GM11168 (cell line): ENCODE data around the gene PDP2.

Source experiments
- in situ Hi-C: fragments of 300-500 bp; cut with MboI; formaldehyde crosslinking; loops from one replicate; pipeline ENCODE4 v1.12.0; 2022; ENCODE audit warnings: low sequenced_read_pairs; ENCODE audit not compliant: unreplicated experiment

PDP2 gene

DNA sequence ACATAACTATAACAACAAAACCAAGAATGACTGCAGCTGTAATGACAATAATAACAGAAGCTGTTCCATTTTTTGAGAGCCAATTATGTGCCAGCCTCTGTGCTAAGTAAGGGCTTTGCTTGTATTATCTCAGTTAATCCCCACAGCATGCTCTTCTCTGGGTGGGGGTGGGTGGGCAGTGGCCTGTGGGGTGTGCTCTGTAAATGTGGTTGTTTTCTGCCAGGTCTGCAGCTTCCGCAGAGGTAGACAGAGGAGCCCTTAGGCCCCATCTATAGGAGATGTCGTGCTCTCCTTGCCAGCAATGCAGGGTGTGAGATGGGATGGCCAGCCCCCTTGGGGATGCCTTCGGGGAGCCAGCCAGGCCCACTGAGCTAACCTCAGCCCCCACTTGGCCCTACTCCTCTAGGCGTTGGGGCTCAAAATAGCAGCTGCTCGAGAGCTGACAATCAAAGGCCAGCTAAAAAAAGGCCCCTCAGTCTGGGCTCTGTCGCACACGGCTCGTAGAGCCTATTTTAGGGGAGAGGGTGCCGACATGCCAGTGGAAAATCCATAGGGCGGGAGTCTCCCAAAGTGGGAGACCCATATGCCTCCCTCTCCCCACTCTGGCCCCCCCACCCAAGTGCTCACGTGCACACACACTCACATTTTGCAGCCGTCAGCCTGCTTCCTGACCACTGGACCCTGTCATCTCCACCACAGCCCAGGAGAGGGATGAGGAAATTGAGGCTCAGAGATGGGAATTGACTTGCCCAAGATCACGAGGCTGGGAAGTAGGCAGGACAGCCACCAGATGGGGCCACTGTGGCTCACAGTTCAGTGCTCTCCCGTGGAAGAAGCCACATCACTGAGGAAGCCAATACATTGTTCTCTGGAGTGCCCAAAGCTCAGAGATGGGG is 22.6 kb downstream of the PDP2 start:
- in situ Hi-C loops: no loop called here

DNA sequence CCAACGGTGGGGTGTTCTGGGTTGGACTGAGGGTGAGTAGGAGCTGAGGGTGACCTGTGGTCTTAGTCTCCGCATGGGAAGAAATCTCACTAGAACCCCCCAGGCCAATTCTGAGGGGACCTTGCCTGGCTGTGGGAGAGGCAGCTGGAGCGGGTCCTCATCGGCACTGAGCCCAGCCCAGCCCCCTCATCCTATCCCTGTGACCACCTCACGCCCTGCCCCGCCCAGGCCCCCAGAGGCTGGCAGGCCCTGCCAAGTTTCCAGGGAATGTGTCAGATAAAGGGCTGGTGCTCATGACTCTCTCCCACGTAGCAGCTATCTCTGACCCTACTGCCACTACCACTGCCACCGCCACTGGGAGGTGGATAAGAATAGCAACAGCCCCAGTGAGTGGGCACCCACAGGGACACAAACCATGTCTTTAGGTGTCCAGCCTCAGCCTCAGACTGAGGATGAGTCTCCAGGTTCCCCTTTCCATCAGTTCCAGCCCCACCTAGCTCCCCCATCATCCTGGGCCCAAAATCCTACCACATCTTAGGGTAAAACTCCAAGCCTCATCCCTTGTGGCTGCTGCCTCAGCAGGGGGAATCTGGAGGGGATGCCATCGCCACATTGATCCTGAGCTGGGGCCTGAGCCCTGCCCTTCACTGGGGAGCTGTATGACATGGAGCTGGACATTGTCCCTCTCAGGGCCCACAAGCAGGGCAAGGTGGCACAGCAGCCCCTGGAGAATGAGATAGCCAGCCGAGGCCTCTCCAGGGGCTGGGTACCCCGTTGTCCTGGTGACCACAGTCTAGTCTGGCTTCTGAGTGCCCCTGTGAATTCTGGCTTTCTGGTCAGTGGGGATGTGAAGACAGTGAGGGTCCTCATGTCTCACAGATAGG is 23.5 kb downstream of the PDP2 start:
- in situ Hi-C loops: no loop called here

DNA sequence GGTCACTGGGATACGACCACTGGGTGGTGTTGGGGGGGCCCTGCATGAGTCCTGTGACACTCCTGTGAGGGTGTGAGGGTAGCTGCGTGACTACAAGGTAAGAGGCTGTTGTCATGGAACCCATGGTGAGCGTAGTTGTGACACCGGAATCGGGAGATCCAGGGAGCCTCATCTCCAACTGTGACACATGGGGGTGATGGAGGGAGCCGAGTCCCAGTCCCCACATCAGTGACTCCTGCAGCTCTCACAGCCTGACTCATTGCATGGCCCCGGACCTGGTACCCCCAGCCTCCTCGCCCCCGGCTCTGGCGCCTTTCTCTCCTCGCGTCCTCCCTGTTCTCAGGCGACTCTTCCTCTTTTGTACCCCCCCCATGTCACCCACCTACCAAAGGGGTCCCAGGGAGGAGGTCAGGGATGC is 24.1 kb downstream of the PDP2 start:
- in situ Hi-C loops: no loop called here

DNA sequence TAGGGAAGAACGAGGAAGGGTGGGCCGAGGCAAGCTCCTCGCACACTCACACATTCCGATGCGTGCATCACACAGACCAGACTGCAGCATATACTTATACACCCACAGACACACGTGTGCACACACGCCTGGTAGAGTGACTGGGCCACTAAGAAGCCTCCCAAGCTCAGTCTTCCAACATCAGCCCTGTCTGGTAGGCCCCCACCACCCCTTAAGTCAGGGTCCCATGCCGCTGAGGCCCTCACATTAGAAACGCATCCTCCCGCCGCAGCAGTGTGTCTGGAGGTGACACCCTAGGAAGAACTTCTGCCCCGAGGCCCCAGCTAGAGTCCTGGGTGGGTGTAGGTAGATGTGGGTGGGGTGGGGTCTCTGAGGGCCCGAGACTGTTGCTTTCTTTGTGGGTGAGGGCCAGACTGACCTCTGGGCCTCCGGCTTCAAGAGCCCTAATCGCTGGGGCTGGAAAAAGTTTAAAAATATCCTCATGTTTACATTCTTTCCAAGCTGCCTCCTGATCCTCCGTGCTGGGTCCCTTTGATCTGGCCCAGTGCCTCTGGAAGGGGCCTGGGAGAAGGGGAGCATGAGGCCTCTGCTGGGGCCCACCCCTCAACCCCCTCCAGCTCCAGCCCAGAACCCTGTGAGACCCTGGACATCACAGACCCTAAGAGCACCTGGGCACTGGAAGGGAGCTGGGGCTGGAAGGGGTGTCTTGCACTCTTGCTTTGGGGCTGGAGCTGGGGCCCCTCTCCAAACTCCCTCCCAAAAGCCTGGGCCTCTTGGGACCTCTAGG is 24.7 kb downstream of the PDP2 start:
- in situ Hi-C loops: no loop called here

DNA sequence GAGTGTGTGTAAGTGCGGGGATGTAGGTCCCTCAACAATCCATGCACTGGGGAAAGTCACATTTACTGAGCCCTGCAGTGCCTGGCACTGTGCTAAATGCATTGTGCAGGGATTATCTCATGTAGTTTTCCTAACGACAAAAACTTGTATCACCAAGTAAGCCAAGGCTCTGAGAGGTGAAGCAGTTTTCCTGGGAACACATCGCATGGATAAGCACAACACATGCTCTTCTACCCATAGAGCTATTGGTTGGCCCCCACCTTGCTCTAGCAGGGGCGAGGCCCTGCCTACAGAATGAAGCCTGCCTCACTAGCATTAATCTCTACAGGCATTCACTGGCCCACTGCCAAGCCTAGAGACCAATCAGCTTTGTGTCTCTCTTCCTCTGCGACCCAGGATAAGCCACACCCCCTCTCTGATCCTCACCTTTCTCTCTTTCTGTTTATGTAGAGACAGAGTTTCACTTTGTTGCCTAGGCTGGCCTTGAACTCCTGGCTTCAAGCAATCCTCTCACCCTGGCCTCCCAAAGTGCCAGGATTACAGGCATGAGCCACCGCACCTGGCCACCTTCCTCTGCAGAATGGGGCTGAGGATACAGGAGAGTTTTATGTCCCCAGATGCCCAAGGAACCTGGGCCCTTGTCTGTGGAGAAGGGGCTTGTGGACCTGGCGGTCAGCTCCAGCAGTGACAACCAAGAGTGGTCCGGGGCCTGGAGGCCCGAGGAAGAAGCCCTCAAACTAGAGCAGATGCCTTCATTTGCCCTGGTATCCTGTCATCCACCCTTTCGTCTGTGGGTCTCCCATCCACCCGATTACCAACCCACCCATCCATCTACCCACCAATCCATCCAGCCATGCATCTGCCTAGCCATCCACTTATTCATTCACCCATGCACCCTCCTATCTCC is 25.6 kb downstream of the PDP2 start:
- in situ Hi-C loops: no loop called here

DNA sequence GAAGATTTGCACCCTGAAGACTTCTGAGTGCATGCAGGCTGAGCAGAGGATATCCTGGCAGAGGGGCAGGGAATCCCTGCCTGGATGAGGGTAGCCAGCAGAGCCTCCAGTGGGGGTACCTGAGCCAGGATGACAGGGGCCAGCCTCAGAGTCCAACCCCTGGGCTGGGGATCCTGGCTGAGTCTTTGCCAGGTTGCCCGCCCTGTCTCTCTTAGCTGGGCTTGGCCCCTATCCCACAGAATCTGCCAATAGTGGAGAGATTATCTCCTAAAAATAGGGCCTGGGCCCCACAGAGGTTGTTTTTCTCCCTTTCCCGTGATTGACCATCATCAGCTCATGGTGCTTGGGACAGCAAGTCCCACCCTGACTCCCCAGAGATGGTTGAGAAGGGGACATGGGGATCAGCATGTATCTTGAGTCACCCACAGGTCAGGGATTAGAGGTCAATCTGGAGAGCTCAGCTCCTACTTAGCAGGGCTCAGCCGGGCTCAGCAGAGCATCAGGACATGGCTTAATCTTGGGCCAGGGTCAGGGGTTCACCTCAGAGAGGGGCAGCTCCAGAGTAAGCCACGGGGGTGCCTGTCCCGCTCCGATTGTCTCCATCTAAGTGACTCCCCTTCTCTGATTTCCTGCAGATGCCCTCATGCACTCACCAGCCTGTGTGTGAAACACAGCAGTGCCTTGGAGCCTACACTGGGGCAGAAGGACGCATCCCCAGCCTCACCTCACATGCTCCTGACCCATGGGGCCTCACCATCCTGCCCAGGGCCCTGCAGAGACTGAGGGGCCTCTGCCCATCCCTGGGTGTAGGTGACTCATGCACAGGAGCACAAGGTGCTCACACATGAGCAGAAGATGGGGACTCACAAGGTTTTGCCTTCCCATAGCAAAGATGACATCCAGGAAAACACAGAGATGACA is 26.9 kb downstream of the PDP2 start:
- in situ Hi-C loops: no loop called here

DNA sequence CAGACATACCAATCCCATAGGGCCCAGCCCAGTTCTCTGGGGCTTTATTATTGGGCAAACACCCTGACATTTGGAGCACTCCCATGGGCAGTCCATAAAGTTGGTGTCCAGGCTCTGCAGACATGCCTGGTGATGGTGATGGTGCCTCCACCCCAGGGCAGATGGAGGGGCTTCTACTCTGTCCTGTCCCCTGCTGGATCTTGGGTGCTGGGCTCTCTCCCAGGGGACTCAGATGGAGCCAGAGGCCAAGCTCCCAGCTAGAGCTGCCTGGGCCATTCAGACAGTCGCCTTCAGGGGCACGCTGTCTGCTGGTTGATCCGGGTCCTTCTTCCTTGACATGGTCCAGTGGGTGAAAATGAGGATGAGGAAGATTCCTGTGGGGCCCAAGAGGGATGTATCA is 27.8 kb downstream of the PDP2 start:
- in situ Hi-C loops: no loop called here

DNA sequence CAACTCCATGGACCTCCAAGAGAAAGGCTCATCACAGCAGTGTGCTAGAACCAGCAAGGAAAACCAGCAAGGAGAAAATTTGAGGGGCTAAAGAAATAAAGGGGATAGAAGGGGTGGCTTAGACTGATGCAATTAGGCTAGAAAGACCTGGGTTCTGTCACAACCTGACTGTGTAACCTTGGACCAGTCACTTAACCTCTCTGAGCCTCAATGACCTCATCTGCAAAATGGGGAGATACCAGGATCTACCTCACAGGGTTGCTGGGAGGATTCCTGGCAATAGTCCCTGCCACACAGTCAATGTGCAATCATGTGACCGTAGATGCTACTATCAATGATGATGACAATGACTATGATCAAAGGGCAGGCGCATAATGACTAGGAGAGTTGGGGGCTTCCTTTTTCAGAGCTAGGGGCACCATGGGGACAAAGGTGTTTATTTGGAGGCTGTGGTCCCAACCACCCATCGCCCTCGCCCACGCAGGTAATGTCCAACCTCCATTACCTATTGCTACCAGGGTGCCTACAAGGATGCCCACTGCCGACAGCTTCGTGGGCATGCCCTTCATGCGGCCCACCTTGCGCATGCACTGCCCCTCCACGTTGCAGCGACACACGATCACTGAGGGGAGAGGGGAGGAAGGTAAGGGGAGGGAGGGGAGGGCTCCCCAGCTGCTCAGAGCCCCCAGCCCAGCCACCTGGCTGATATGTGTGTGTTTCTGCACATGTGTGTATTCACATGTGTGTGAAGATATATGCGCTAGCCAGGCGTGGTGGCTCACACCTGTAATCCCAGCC is 28.6 kb downstream of the PDP2 start:
- in situ Hi-C loops: no loop called here

DNA sequence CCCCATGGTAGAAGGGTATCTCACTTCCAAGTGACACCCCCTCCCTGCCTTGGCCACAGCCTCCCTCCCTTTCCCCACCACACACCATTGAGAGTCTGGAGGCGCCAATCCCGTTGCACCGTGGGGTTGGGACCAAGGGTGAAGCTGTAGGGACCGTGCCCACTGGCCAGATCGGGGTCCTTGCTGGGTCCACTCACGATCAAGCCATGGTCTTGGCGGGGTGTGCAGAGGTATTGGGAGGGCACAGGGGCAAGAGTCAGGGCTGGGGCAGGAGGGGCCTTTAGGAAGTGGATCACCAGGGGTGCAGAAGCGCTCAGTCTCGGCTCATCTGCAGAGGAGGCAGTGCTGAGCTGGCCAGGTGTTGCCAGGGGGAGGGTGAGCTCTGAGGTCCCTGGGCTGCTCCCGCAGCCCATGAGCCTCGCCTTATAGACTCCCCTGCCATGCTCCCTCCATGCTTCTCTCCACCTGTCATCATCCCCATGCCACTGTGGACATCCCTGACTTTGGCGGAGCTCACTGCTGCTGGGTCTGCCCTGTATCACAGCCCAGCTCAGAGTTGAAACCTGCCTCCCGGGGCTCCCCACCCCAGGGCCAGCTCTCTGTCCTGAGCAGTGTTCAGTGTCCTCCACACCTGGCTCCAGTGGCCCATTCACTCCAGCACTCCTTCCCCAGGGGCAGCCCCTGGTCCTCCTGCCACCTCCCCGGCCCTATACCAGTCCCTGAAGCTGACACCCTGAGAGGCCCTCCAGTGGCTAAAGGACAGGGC is 30.0 kb downstream of the PDP2 start:
- in situ Hi-C loops: no loop called here

DNA sequence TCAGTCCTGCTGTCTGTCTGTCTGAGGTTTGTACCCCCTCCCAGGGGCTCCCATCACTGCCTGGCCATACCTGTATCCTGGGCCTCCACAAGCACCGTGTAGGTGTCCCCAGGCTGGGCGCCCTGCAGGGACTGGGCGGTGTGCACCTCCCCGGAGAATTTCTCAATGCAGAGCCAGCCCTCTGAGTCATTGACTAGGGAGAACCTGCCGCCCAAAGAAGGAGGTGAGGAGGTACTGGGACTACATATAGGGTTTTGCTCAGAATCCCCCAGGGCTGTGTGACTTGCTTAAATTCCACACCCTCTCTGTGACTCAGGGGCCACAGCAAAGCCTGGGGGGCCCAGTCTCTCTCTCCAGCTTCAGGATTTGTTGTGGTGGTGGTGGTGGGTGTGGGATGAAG is 30.8 kb downstream of the PDP2 start:
- in situ Hi-C loops: no loop called here

DNA sequence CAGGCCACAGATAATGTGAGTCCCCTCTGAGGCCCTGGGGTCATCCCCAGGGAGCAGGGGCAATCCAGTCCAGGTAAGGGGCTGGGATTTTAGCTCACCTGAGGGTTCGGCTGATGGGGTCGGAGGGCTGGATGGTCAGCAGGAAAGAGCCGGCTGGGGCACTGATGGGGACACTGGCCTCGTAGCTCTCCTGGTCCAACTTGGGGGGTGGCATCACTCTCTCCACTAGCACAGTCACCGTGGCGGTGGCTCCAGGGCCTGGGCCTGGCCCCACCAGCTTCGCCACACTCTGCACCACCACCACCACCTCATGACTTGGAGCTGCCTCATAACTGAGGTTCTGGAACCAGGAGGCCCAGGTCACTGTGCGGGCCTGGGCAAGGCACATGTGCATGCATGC is 31.5 kb downstream of the PDP2 start:
- in situ Hi-C loops: no loop called here

DNA sequence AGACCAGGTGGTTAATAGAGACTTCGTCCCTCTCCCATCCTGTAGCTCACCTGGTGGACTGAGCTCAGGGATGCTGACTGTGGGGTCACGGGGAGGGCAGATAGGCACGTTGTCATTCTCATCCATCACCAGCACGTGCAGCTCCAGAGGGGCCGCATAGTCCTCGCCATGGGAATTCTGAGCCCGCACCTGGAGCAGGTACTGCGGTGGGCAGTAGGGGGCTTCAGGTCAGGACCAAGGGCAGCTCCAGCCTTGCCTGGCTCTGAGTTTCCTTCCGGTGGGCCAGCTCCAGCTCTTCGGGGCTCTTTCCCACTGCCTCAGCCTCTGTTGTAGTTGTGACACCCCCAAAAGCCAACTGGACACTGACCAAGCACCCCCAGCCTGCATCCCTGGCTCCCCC is 32.8 kb downstream of the PDP2 start:
- in situ Hi-C loops: no loop called here

DNA sequence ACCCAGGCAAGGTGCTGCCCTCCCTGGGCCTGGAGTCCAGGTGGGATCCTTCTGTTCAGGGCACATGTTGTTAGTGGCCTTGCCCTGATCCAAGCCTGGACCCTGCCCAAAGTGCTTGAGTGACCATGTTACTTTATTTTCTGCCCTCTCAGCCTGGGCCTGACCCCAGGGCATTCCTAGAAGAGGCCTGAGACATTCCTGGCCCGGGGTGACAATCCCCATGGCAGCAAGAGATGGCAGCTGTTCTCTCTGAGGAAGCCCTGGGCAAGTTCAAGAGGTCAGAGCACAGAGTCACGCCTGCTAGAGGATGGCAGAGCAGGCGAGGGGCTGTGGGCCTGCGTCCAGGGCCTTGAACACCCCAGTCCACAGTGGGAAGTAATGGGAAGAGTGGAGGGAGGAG is 33.4 kb downstream of the PDP2 start:
- in situ Hi-C loops: no loop called here

DNA sequence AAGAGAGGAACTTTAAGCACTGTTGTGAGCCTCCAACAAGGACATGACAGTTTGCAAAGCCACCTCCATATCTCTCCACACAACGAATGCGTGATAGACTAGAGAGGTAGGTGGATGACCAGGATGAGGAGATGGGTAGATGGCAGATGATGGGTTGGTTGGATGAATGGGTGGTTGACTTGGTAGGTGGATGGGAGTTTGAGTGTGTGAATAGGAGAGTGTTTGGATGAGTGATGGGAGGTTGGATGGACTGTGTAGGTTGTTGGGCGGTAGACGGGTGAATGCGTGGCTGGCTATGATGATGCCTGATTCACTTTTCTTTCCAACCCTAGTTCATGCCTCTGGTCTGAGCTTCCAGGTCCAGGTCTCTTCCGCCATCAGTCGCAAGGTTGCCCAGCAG is 34.2 kb downstream of the PDP2 start:
- in situ Hi-C loops: no loop called here

DNA sequence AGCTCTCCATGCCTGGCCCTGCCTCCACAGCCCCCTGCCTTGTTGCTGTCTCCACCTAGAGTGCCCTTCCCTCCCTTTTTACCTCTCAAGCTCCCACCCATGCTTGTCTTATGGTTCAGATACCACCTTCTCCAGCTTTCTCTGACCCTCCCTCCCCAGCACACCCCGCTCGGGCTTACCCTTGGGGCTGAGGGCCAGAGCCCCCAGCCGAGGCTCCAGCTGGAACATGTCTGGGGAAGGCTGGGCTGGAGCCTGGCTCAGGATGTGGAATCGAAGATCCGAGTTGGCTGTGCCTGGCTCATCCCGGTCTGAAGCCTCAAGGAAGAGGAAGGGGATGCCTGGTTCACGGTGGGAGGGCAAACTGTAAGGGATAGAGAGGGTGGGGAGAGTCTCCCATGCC is 34.7 kb downstream of the PDP2 start:
- in situ Hi-C loops: no loop called here

DNA sequence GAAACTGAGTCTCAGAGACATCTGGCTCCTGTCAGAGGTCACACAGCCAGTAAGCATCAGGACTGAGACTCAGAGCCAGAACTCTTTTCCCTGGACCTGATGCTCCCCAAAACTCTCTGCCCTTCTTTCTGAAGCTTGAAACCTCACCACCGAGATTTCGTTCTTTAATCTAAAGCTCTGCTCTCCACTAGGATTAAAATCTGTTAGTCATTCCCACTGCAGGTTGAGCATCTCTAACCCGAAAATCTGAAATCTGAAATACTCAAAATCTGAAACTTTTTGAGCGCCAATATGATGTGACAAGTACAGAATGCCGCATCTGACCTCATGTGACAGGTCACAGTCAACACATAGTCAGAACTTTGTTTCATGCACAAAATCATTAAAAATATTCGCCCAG is 36.2 kb downstream of the PDP2 start:
- in situ Hi-C loops: no loop called here

DNA sequence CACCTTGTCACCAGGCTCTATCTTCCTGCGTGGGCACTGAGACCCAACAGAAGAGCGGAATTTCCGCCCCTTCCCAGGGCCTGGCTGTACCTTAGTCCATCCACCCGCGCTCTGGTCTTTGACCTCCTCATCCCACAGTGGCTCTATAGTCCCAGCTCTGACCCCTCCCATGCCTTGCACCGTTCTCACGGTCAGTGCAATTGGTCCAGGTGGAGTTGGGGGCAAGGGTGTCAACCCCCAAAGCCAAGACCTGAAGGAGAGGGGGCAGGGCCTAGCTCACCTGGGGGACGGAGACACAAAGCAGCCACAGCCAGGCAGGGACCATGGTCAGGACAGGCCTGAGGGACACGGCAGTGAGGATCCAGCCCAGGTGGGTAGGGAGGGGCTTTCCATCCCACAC is 37.4 kb downstream of the PDP2 start:
- in situ Hi-C loops: no loop called here
